Karpas-422 (cell line): ENCODE data around the gene CEP350. TPM values are rescaled to one million over a fixed set of nuclear protein-coding genes. Genes with fewer than 3 reads are reported as not detected.

Experiments used
- DNase-seq: peaks from one replicate; pipeline ENCODE4 v3.0.0-alpha.2; 2015
- H2AFZ ChIP-seq: fragments of 200-600 bp; sonication (generic); 2 replicates; pipeline ENCODE4 v1.6.1; 2014; ENCODE audit warnings: antibody characterized with exemption, low read length, mixed read lengths
- H3K27ac ChIP-seq: fragments of 200-600 bp; sonication (generic); 2 replicates; pipeline ENCODE4 v1.5.1; 2014; ENCODE audit warnings: mild to moderate bottlenecking, low read length, moderate library complexity
- H3K27me3 ChIP-seq: fragments of 200-600 bp; sonication (generic); 2 replicates; pipeline ENCODE4 v1.6.1; 2014; ENCODE audit warnings: low read length, mixed read lengths
- H3K36me3 ChIP-seq: fragments of 200-600 bp; sonication (generic); 2 replicates; pipeline ENCODE4 v1.6.1; 2014; ENCODE audit warnings: low read length, mixed read lengths; ENCODE audit not compliant: insufficient read depth
- H3K4me1 ChIP-seq: fragments of 200-600 bp; sonication (generic); 2 replicates; pipeline ENCODE4 v1.6.1; 2014; ENCODE audit warnings: mild to moderate bottlenecking, low read length, mixed read lengths
- H3K4me2 ChIP-seq: fragments of 200-600 bp; sonication (generic); 2 replicates; pipeline ENCODE4 v1.6.1; 2014; ENCODE audit warnings: low read length, low read depth, mild to moderate bottlenecking; ENCODE audit not compliant: poor library complexity, severe bottlenecking
- H3K4me3 ChIP-seq: fragments of 200-600 bp; sonication (generic); 2 replicates; pipeline ENCODE4 v1.5.1; 2014; ENCODE audit warnings: mild to moderate bottlenecking, antibody characterized with exemption, low read length, mixed read lengths
- H3K79me2 ChIP-seq: fragments of 200-600 bp; sonication (generic); 2 replicates; pipeline ENCODE4 v1.6.1; 2014; ENCODE audit warnings: mild to moderate bottlenecking, low read length, mixed read lengths
- H3K9ac ChIP-seq: fragments of 200-600 bp; sonication (generic); 2 replicates; pipeline ENCODE4 v1.6.0; 2014; ENCODE audit warnings: low read length
- H3K9me2 ChIP-seq: fragments of 200-600 bp; sonication (generic), shearing (Covaris generic); replicated peaks from 2 replicates; pipeline ENCODE4 v1.6.0; 2014; ENCODE audit warnings: mild to moderate bottlenecking, low read length, moderate library complexity; ENCODE audit not compliant: insufficient read depth
- H3K9me3 ChIP-seq: fragments of 300-700, 200-600 bp; sonication (generic); 2 replicates; pipeline ENCODE4 v1.6.1; 2014; ENCODE audit warnings: low read length, mixed read lengths
- H4K20me1 ChIP-seq: fragments of 200-600 bp; sonication (generic); 2 replicates; pipeline ENCODE4 v1.6.1; 2014; ENCODE audit warnings: mild to moderate bottlenecking, antibody characterized with exemption, low read length, low read depth; ENCODE audit not compliant: insufficient read depth
- total RNA-seq: library from RNA; depleted of rRNA; stranded (reverse); fragments of >200 nt; shearing (Covaris generic); gene quantifications from 2 replicates; pipeline ENCODE4 v1.2.3, GENCODE V29; 2014; ENCODE audit warnings: low replicate concordance

Gene CEP350
- total RNA-seq, 1 experiment from 2014 or later = 72.3 TPM

DNA sequence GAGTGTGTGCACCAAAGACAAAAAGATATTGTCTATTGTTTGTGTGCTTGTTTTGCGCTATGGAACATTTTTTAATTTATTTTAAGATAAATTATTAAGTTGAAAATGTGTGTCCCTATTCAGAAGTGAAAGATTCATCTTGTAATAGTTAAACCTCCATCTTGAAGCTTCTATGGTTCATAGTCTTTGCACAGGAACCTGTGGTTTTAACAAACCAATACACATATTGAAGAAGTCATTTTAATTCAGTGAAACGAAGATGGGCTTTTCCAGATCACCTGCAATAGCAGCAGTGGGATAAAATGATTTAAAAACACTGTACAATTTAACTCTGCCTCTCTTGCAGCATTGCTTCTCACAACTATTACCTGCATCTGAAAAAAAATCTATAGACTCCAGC lies 157.5 kb downstream of the CEP350 start:
- Histone ChIP-seq H3K9me3 (no peaks in the 10 kb centered on the region), H3K4me2 (no peak overlapping the region), H4K20me1 (no peaks in the 10 kb centered on the region), H3K36me3 (peaks cover 25% of the 10 kb centered on the region), H3K4me3 (no peak overlapping the region), H3K4me1 (peaks cover 6% of the 10 kb centered on the region; the same call in 1 of the 2 replicates), H3K27me3 (no peaks in the 10 kb centered on the region), H3K27ac (no peak overlapping the region), H2AFZ (no peak overlapping the region), H3K9ac (no peak overlapping the region), H3K79me2 (no peaks in the 10 kb centered on the region), H3K9me2 (no peaks in the 10 kb centered on the region)
- DNase-seq = no peak

DNA sequence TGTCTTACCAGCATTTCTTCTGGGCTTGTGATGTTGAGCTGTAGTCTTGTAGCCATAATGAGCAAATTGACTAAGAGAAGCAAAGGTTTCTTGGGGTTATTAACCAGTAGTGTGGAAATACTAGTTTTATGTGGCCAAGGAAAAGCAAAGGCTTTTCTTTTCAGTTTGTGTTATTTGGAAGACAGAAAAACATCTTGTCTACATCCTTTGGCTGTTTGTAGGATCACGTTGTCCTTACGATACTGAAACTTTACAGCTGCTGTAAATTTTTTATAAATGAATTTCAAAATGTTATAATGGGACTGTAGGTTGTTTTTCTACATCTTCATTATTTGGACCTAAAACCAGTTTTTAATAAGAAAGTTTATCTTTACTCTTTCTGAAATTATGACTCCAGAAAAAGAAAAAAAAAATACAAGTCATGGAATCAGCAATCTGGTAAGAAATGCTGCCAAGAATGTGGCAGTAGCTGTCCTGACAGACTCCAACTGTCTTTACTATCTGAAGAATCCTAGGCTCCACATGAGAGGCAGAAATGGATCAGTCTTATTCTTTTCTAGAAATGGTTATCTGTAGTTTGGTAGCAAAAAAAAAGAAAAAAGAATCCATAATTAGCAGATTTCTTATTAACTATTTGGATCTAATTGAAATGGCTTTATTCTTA lies 158.5 kb downstream of the CEP350 start:
- Histone ChIP-seq H3K9me2 (no peaks in the 10 kb centered on the region), H3K36me3 (peaks cover 25% of the 10 kb centered on the region), H2AFZ (no peak overlapping the region), H4K20me1 (no peaks in the 10 kb centered on the region), H3K9ac (no peak overlapping the region), H3K4me2 (no peak overlapping the region), H3K79me2 (no peaks in the 10 kb centered on the region), H3K4me3 (no peak overlapping the region), H3K27me3 (no peaks in the 10 kb centered on the region), H3K4me1 (peaks cover 6% of the 10 kb centered on the region; the same call in 1 of the 2 replicates), H3K27ac (no peak overlapping the region), H3K9me3 (no peaks in the 10 kb centered on the region)
- DNase-seq = no peak

DNA sequence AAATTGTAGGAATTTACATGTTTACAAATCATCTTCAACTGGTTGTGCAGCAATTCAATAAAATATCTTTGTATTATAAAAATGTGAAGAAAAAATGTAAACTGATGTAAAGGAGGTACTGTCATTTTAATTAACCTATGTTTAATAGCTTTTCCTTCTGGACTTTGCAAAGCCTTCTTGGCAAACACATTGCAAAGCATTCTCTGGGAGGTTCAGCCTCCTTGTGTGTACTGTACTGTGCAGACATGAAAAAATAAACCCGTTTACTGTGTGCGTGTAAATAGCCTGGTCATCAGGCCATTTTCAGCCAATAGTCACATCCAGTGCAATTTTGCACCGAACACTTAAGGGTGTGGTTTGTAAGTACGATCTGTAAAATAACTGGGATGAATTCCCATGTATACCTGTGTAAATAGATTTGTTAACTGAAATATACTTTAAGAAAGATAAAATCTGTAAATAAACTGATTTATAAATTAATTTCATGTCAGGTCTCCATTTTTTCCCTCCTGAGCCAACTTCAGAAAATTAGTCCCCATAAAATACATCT lies 159.9 kb downstream of the CEP350 start:
- Histone ChIP-seq H3K27ac (no peak overlapping the region), H3K9me2 (no peaks in the 10 kb centered on the region), H3K4me2 (no peak overlapping the region), H3K9me3 (no peaks in the 10 kb centered on the region), H4K20me1 (no peaks in the 10 kb centered on the region), H3K4me1 (peaks cover 6% of the 10 kb centered on the region; the same call in 1 of the 2 replicates), H3K79me2 (no peaks in the 10 kb centered on the region), H3K36me3 (peaks cover 25% of the 10 kb centered on the region), H3K9ac (no peak overlapping the region), H2AFZ (no peak overlapping the region), H3K27me3 (no peaks in the 10 kb centered on the region), H3K4me3 (no peak overlapping the region)
- no peak for DNase-seq

DNA sequence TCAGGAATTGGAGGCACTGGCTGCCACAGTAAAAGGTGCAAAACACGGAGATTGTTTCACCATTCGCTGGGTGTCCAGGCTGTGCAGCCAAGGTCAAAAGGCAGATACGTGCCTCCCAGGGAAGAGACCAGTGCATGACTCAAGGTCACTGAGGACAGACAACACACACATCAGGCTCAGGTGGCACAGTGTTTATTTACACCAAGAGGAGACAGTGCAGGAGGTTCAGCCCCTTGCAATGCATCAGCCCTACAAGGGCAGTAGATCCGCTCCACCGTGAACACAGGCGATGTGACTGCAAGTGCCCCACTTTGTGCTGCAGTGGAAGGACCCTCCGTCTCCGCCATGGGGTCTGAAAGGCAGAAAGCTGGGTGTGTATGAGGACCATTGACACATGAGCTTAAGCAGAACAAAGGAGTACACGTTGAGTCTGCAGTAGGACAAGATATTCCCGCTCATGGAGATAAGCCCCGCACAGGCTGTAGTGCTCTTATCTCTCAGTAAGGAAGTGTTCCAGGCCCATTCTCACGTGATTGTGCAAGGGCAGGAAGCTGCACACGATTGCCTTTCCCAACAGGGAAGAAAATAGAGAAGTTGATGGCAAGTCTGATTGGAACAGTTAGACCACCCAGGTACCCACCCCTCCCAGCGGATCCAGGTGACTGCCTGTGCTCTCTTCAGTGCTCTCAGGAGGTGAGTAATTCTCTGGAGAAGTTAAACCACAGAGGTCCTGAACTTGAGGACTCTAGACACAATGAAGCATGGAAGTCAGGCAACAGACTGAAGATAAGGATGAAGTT lies 162.6 kb downstream of the CEP350 start:
- no peak overlapping the region for H3K4me2 ChIP-seq
- no peak overlapping the region for H3K9ac ChIP-seq
- H3K27me3 ChIP-seq = no peaks in the 10 kb centered on the region
- H3K36me3 ChIP-seq = peaks cover 8% of the 10 kb centered on the region; the same call in 1 of the 2 replicates
- H3K79me2 ChIP-seq = no peaks in the 10 kb centered on the region
- H4K20me1 ChIP-seq = no peaks in the 10 kb centered on the region
- H2AFZ ChIP-seq = no peak overlapping the region
- no peaks in the 10 kb centered on the region for H3K9me3 ChIP-seq
- H3K9me2 ChIP-seq = no peaks in the 10 kb centered on the region
- DNase-seq = no peak
- no peaks in the 10 kb centered on the region for H3K4me1 ChIP-seq
- no peak overlapping the region for H3K27ac ChIP-seq
- no peak overlapping the region for H3K4me3 ChIP-seq

DNA sequence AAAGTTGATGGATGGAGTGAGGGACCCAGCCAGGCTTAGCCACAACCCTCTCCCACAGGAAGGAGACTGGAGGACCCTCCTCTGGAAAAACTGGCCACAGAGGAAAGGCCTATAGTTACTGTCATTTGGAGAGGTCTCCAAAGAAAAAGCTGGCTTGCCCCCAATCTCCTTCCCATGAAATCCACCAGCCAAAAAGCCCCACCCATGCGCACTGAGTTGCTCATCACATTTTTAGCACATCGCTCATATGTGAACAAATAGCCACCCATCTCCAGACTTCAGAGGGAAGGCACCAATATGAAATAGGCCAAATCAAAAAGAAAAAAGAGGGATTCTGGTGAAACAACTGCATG lies 163.1 kb downstream of the CEP350 start:
- H3K4me3 ChIP-seq = no peak overlapping the region
- no peaks in the 10 kb centered on the region for H3K9me3 ChIP-seq
- H3K4me1 ChIP-seq = no peaks in the 10 kb centered on the region
- H2AFZ ChIP-seq = no peak overlapping the region
- H3K9ac ChIP-seq = no peak overlapping the region
- DNase-seq = no peak
- no peaks in the 10 kb centered on the region for H3K79me2 ChIP-seq
- H3K36me3 ChIP-seq = peaks cover 8% of the 10 kb centered on the region; the same call in 1 of the 2 replicates
- no peaks in the 10 kb centered on the region for H3K27me3 ChIP-seq
- H3K9me2 ChIP-seq = no peaks in the 10 kb centered on the region
- no peak overlapping the region for H3K27ac ChIP-seq
- H3K4me2 ChIP-seq = no peak overlapping the region
- H4K20me1 ChIP-seq = no peaks in the 10 kb centered on the region

DNA sequence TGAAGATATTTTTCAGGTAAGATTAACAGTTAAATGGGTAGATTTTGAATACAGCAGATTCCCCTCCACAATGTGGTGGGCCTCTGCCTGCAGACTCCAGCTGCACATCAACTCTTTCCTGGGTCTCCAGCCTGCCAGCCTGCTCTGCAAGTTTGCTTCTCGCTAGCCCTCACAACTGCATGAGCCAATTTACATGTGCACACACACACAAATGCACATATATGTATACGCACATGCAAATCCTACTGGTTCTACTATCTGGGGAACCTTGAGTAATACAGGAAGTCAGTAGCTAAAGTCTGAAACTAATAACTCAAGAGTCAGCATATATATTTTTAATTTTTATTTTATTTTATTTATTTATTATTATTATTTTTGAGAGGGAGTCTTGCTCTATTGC lies 165.2 kb downstream of the CEP350 start:
- H3K4me2 ChIP-seq = no peak overlapping the region
- no peaks in the 10 kb centered on the region for H3K9me2 ChIP-seq
- H3K9me3 ChIP-seq = no peaks in the 10 kb centered on the region
- no peak overlapping the region for H3K27ac ChIP-seq
- no peak for DNase-seq
- H3K4me3 ChIP-seq = no peak overlapping the region
- H3K79me2 ChIP-seq = no peaks in the 10 kb centered on the region
- H3K9ac ChIP-seq = no peak overlapping the region
- no peaks in the 10 kb centered on the region for H3K4me1 ChIP-seq
- no peak overlapping the region for H2AFZ ChIP-seq
- no peaks in the 10 kb centered on the region for H4K20me1 ChIP-seq
- H3K36me3 ChIP-seq = no peaks in the 10 kb centered on the region
- H3K27me3 ChIP-seq = no peaks in the 10 kb centered on the region

GRCh38 chr1:180123463-180123936 lies 168.9 kb downstream of the CEP350 start:
- H4K20me1 ChIP-seq = no peaks in the 10 kb centered on the region
- H3K79me2 ChIP-seq = no peaks in the 10 kb centered on the region
- H3K36me3 ChIP-seq = no peaks in the 10 kb centered on the region
- H3K9ac ChIP-seq = no peak overlapping the region
- H3K27me3 ChIP-seq = no peaks in the 10 kb centered on the region
- H3K4me1 ChIP-seq = no peaks in the 10 kb centered on the region
- H3K9me3 ChIP-seq = no peaks in the 10 kb centered on the region
- no peak overlapping the region for H3K4me2 ChIP-seq
- no peak overlapping the region for H3K4me3 ChIP-seq
- no peak overlapping the region for H2AFZ ChIP-seq
- no peak overlapping the region for H3K27ac ChIP-seq
- H3K9me2 ChIP-seq = no peaks in the 10 kb centered on the region
- no peak for DNase-seq

DNA sequence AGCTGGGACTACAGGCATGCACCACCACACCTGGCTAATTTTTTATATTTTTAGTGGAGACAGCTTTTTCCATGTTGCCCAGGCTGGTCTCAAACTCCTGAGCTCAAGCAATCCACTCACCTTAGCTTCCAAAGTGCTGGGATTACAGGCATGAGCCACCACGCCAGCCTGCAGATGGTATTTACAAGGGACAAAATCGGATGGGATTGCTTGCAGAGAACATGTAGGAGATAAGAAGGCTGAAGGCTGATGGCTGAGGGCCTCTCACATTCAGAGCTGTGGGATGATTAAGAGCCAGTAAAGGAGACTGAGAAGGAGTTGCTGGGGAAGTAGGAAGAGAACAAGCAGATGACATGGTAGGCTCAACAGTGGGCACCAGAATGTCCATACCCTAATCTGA lies 176.0 kb downstream of the CEP350 start:
- no peak overlapping the region for H3K4me3 ChIP-seq
- no peaks in the 10 kb centered on the region for H4K20me1 ChIP-seq
- H3K27me3 ChIP-seq = no peaks in the 10 kb centered on the region
- H3K9me3 ChIP-seq = no peaks in the 10 kb centered on the region
- H3K79me2 ChIP-seq = no peaks in the 10 kb centered on the region
- no peaks in the 10 kb centered on the region for H3K9me2 ChIP-seq
- H3K4me1 ChIP-seq = no peaks in the 10 kb centered on the region
- no peak for DNase-seq
- H3K36me3 ChIP-seq = no peaks in the 10 kb centered on the region
- H2AFZ ChIP-seq = no peak overlapping the region
- no peak overlapping the region for H3K4me2 ChIP-seq
- no peak overlapping the region for H3K27ac ChIP-seq
- no peak overlapping the region for H3K9ac ChIP-seq
